Activated T-helper 1 cell treated with anti-CD3 and anti-CD28 coated beads, Interleukin-12 subunit alpha, Interleukin-12 subunit beta, Interleukin-2, Interleukin-4 antibody, amounts not matched to agents 30 ng/mL and 10 ng/mL and 1 ng/mL, durations not matched to agents 14 hours and 24 hours and 36 hours (primary cell): ENCODE measurements around the gene LDLRAD3. TPM values are rescaled to one million over a fixed set of nuclear protein-coding genes. Genes with fewer than 3 reads are reported as not detected.
"Not testable (repeated sequence)": the region's sequence is repeated elsewhere in the genome, so short reads cannot be mapped to it uniquely, and the experiment has no call there.

Source experiments
- DNase-seq: peaks from one replicate; pipeline ENCODE4 v3.0.0; 2021; ENCODE audit warnings: low spot score
- H3K27ac Mint-ChIP-seq: one replicate; pipeline ENCODE4 v1.8.0; 2021; ENCODE audit warnings: mild to moderate bottlenecking, mixed read lengths
- H3K27me3 Mint-ChIP-seq: one replicate; pipeline ENCODE4 v1.8.0; 2022; ENCODE audit warnings: mild to moderate bottlenecking, moderate library complexity, mixed read lengths; ENCODE audit not compliant: insufficient read depth
- H3K36me3 Mint-ChIP-seq: one replicate; pipeline ENCODE4 v1.8.0; 2021; ENCODE audit warnings: low read depth, mixed read lengths
- H3K4me1 Mint-ChIP-seq: one replicate; pipeline ENCODE4 v1.8.0; 2021; ENCODE audit warnings: low read depth, mixed read lengths
- H3K4me3 Mint-ChIP-seq: one replicate; pipeline ENCODE4 v1.8.0; 2021; ENCODE audit warnings: mild to moderate bottlenecking, moderate library complexity, mixed read lengths
- H3K9me3 Mint-ChIP-seq: one replicate; pipeline ENCODE4 v1.8.0; 2021; ENCODE audit warnings: mixed read lengths
- intact Hi-C: fragments of 100-400 bp; cut with micrococcal nuclease; formaldehyde crosslinking; loops from one replicate; pipeline ENCODE4 v1.15.1; 2024
- total RNA-seq: library from RNA; stranded (reverse); gene quantifications from 2 replicates; pipeline ENCODE4 v1.2.3, GENCODE V29; 2022

Gene LDLRAD3
- 0.57 and 0.76 TPM in 2 replicates for total RNA-seq

- DNase-seq, result peak; percentile 8
- Mint-ChIP-seq H3K27me3 (peaks cover 39% of the 10 kb centered on the region), H3K4me3 (peak within 1 kb of the TSS; percentile 76), H3K27ac (no peak within 1 kb of the TSS), H3K36me3 (no peaks in the 10 kb centered on the region), H3K9me3 (no peaks in the 10 kb centered on the region), H3K4me1 (peaks cover 6% of the 10 kb centered on the region)
- intact Hi-C loops, result loop anchor here (5.0 kb wide), 1 partner anchor 327 kb away; the partner anchor contains the start of gene FJX1
Observed at GRCh38 chr11:35943713-35944502, at the start of gene LDLRAD3. Gene LDLRAD3, plus strand, starts transcription at chr11:35944062. Its CDS starts 37 bp downstream, at chr11:35944099.

DNA sequence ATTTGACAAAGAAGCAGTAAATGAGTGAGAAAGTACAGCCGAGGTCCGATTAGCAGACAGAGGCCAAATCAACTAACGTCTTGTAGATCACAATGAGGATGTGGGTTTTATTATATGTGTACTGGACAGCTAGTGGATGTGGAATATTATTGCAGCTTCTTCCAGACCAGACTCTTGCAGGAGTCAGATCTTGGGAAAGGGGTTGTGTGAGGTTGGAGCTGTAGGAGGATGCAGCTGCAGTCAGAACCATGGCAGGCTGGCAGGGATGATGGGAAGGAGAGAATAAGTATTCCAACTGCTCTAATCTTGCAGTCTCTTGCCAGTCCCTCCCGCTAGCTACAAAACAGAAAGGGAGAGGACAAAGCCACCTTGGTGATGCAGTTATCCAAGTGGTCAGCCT is 46.8 kb upstream of the LDLRAD3 start:
- no peak for DNase-seq
- H3K27me3 Mint-ChIP-seq, result peaks cover 4% of the 10 kb centered on the region
- peaks cover 7% of the 10 kb centered on the region for H3K9me3 Mint-ChIP-seq
- intact Hi-C loops, result no loop called here
- no peaks in the 10 kb centered on the region for H3K36me3 Mint-ChIP-seq
- no peak overlapping the region for H3K4me3 Mint-ChIP-seq
- H3K27ac Mint-ChIP-seq, result no peak overlapping the region
- no peaks in the 10 kb centered on the region for H3K4me1 Mint-ChIP-seq

DNA sequence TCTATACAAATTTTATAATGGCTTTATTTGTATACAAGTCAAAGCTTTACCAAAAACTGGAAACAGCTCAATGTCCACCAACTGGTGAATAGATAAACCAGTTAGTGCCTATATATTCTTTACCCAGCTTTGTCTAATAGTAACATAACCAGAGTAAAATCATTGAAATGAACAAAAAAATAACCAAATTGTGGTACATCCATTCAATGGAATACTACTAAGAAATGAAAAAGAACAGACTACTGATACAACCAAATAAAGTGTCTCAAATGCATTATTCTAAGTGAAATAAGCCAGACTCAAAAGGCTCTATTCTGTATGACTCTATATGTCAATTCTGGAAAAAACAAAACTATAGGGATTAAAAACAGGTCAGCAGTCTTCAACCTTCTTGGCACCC is 40.9 kb upstream of the LDLRAD3 start:
- H3K4me3 Mint-ChIP-seq, result no peak overlapping the region
- H3K4me1 Mint-ChIP-seq, result no peaks in the 10 kb centered on the region
- intact Hi-C loops, result no loop called here
- H3K9me3 Mint-ChIP-seq, result peaks cover 18% of the 10 kb centered on the region
- no peak for DNase-seq
- H3K27me3 Mint-ChIP-seq, result peaks cover 3% of the 10 kb centered on the region
- no peaks in the 10 kb centered on the region for H3K36me3 Mint-ChIP-seq
- H3K27ac Mint-ChIP-seq, result no peak overlapping the region

GRCh38 chr11:35905646-35906276 is 38.1 kb upstream of the LDLRAD3 start:
- Mint-ChIP-seq H3K9me3 (peaks cover 18% of the 10 kb centered on the region), H3K27ac (no peak overlapping the region), H3K4me1 (no peaks in the 10 kb centered on the region), H3K36me3 (no peaks in the 10 kb centered on the region), H3K4me3 (no peak overlapping the region), H3K27me3 (no peaks in the 10 kb centered on the region)
- intact Hi-C loops, result no loop called here
- DNase-seq, result no peak

DNA sequence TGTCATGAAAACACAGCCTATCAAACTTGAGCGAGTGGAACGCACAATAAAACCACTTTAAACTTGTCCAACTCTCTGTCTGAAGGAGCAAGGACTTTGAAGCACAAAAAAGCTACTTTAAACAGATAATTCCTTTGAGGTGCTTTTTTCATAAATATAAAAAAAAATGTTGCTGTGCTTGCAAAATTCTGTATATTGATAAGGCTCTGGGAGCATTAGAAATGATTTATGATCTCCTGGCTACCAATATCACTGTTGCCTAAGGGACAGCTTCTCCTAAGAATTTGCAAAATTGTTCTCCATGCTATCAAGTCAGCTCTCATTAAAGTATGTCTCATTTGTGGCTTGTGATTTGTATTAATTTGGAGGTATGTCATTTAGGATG is 37.6 kb upstream of the LDLRAD3 start:
- DNase-seq, result no peak
- no peaks in the 10 kb centered on the region for H3K36me3 Mint-ChIP-seq
- H3K27me3 Mint-ChIP-seq, result no peaks in the 10 kb centered on the region
- no peak overlapping the region for H3K27ac Mint-ChIP-seq
- peaks cover 18% of the 10 kb centered on the region for H3K9me3 Mint-ChIP-seq
- intact Hi-C loops, result no loop called here
- no peak overlapping the region for H3K4me3 Mint-ChIP-seq
- no peaks in the 10 kb centered on the region for H3K4me1 Mint-ChIP-seq

GRCh38 chr11:35906681-35907080 is 37.2 kb upstream of the LDLRAD3 start:
- H3K4me3 Mint-ChIP-seq, result no peak overlapping the region
- no peak for DNase-seq
- H3K36me3 Mint-ChIP-seq, result no peaks in the 10 kb centered on the region
- H3K27me3 Mint-ChIP-seq, result no peaks in the 10 kb centered on the region
- intact Hi-C loops, result no loop called here
- no peak overlapping the region for H3K27ac Mint-ChIP-seq
- peaks cover 15% of the 10 kb centered on the region for H3K9me3 Mint-ChIP-seq
- no peaks in the 10 kb centered on the region for H3K4me1 Mint-ChIP-seq

- Mint-ChIP-seq H3K27me3 (no peaks in the 10 kb centered on the region), H3K36me3 (no peaks in the 10 kb centered on the region), H3K4me1 (no peaks in the 10 kb centered on the region), H3K27ac (no peak overlapping the region), H3K9me3 (peaks cover 6% of the 10 kb centered on the region), H3K4me3 (no peak overlapping the region)
- no peak for DNase-seq
- intact Hi-C loops, result no loop called here
Observed at GRCh38 chr11:35907648-35908431, 36.0 kb upstream of the LDLRAD3 start.

DNA sequence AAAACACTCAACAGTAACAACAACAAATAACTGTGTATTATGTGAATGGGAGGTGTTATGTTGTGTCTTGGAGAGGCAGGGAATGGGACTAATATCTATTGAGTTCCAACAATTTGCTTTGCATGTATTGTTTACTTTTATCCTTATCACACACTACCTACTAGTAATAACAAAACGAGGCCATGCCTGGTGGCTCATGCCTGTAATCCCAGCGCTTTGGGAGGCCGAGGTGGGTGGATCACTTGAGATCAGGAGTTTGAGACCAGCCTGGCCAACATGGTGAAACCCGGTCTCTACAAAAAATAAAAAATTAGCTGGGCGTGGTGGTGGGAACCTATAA is 35.5 kb upstream of the LDLRAD3 start:
- H3K27me3 Mint-ChIP-seq, H3K4me1 Mint-ChIP-seq, H3K27ac Mint-ChIP-seq, intact Hi-C loops, H3K36me3 Mint-ChIP-seq, H3K4me3 Mint-ChIP-seq, H3K9me3 Mint-ChIP-seq, DNase-seq: not testable (repeated sequence)

DNA sequence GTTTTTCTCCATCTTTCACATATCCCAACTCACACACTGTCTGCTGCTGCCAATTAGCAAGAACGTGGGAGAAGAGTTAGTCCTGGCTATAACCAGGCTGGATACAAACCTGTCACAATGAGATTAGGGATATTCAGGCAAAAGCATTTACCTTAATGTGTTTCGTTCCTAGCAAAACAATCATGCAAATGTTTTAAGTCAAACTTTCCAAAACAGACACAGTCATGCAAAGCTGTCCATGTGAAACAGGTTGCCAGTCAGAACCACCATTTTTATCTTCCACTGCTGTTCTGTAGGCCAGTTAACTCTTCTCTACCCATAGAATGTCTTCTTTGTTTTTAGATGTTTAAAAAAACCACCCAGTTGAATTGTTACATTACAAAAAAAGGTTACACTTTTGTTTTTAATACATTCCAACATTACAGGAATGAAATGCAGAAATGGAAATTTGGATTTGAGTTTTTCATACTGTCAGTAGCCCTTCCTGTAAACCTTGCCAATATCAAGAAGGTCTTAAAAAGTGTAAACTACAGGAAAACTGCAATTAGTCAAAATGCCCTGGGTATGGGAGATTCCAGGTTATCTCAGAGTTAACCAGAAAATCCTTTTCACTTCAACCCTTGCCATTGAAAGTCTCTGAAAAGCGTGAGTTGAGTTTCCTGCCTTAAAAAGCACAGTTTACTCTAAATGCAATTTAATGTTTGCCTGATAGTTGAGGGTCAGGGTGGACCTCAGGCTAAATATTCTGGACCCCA is 34.2 kb upstream of the LDLRAD3 start:
- intact Hi-C loops, result no loop called here
- Mint-ChIP-seq H3K4me1 (no peaks in the 10 kb centered on the region), H3K4me3 (no peak overlapping the region), H3K27me3 (no peaks in the 10 kb centered on the region), H3K27ac (no peak overlapping the region), H3K36me3 (no peaks in the 10 kb centered on the region), H3K9me3 (no peaks in the 10 kb centered on the region)
- DNase-seq, result no peak

DNA sequence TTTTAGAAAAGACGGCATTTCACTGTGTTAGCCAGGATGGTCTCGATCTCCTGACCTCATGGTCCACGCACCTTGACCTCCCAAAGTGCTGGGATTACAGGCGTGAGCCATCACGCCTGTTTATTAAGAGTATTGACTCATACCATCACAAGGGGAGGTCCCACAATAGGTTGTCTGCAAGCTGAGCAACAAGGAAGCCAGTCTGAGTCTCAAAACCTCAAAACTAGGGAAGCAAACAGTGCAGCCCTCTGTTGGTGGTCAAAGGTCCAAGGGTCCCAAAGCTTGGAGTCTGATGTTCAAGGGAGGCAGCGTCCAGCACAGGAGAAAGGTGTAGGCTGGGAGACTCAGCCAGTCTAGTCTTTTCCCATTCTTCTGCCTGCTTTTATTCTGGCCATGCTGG is 32.8 kb upstream of the LDLRAD3 start:
- H3K4me1 Mint-ChIP-seq, result no peaks in the 10 kb centered on the region
- H3K27me3 Mint-ChIP-seq, result no peaks in the 10 kb centered on the region
- no peak overlapping the region for H3K27ac Mint-ChIP-seq
- intact Hi-C loops, result no loop called here
- H3K4me3 Mint-ChIP-seq, result no peak overlapping the region
- DNase-seq, result no peak
- no peaks in the 10 kb centered on the region for H3K36me3 Mint-ChIP-seq
- H3K9me3 Mint-ChIP-seq, result no peaks in the 10 kb centered on the region

DNA sequence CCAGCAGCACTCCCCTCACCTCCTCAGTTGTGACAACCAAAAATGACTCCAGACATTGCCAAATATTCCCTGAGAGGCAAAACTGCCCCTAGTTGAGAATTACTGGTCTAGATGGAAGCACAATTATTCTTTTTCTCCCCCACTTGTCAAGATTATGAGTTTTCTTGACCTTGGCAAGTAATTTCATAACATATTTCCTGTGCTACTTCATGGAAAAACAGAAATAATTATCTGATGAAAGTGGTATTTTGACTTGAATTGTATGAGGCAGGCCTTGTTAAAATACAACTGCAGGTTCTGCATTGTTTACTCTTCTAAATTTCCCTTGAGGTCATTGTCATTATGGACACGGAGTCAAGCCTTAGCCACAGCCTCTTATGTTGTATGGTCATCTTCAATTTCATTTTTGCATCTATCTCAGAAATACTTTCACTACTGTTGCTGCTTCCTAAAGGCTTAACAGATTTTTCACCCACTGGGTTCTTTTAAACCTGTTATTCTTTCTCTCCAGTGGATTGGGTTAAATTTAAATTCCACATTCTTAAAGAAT is 32.2 kb upstream of the LDLRAD3 start:
- Mint-ChIP-seq H3K27me3 (peaks cover 2% of the 10 kb centered on the region), H3K9me3 (no peaks in the 10 kb centered on the region), H3K27ac (no peak overlapping the region), H3K36me3 (no peaks in the 10 kb centered on the region), H3K4me3 (no peak overlapping the region), H3K4me1 (no peaks in the 10 kb centered on the region)
- intact Hi-C loops, result no loop called here
- no peak for DNase-seq

DNA sequence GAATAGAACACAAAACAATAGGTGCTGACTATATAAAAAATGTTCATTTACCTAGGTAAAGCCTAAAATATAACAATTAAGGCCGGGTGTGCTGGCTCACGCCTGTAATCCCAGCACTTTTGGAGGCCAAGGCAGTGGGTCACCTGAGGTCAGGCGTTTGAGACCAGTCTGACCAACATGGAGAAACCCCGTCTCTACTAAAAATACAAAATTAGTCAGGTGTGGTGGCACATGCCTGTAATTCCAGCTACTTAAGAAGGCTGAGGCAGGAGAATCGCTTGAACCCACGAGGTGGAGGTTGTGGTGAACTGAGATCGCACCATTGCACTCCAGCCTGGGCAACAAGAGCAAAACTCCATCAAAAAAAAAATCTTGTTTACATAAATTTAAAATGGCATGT is 31.4 kb upstream of the LDLRAD3 start:
- H3K36me3 Mint-ChIP-seq, intact Hi-C loops, H3K27ac Mint-ChIP-seq, H3K9me3 Mint-ChIP-seq, H3K4me3 Mint-ChIP-seq, DNase-seq, H3K27me3 Mint-ChIP-seq, H3K4me1 Mint-ChIP-seq: not testable (repeated sequence)
